ENCODE results near the gene SAT2.
A peak's percentile ranks its signal among the peaks of the same experiment; 100 is the strongest.
"Not testable (repeated sequence)": the region's sequence is repeated elsewhere in the genome, so short reads cannot be mapped to it uniquely, and the experiment has no call there.

Gene SAT2

GRCh38 chr17:7632492-7632894, 4.9 kb upstream of the SAT2 start:
- peak; percentile 9 for DNase-seq

- DNase-seq, result no peak
Observed at GRCh38 chr17:7631398-7632380, 4.1 kb upstream of the SAT2 start.

GRCh38 chr17:7629939-7630571, 2.4 kb upstream of the SAT2 start, which contains the start of gene SHBG:
Gene SHBG, plus strand, starts transcription at chr17:7630135. Its CDS starts 38 bp downstream, at chr17:7630173.
- no peak for DNase-seq

GRCh38 chr17:7626956-7627249, 718 bp downstream of the SAT2 start:
- no peak for DNase-seq

- no peak for DNase-seq
Observed at GRCh38 chr17:7626307-7626706, 1.3 kb downstream of the SAT2 start.

GRCh38 chr17:7625749-7626148, 1.9 kb downstream of the SAT2 start:
- DNase-seq, result not testable (repeated sequence)

GRCh38 chr17:7623661-7624060, 4.0 kb downstream of the SAT2 start:
- DNase-seq, result no peak

- no peak for DNase-seq
Observed at GRCh38 chr17:7620835-7621234, 6.8 kb downstream of the SAT2 start.

GRCh38 chr17:7618608-7619007, 9.0 kb downstream of the SAT2 start:
- DNase-seq, result no peak

GRCh38 chr17:7615265-7615747, 12.3 kb downstream of the SAT2 start:
- no peak for DNase-seq

GRCh38 chr17:7614425-7615264, 13.0 kb downstream of the SAT2 start, which contains the start of gene FXR2:
Gene FXR2, minus strand, starts transcription at chr17:7614897. Its CDS starts 365 bp downstream, at chr17:7614532.
- peak; percentile 99 for DNase-seq

GRCh38 chr17:7613769-7614424, 13.7 kb downstream of the SAT2 start:
- peak; percentile 35 for DNase-seq

- no peak for DNase-seq
Observed at GRCh38 chr17:7612294-7612640, 15.4 kb downstream of the SAT2 start.

GRCh38 chr17:7611635-7612293, 15.9 kb downstream of the SAT2 start:
- DNase-seq, result no peak

- DNase-seq, result peak; percentile 4
Observed at GRCh38 chr17:7610641-7611040, 17.0 kb downstream of the SAT2 start.

GRCh38 chr17:7606280-7606679, 21.3 kb downstream of the SAT2 start:
- DNase-seq, result no peak

- DNase-seq, result not testable (repeated sequence)
Observed at GRCh38 chr17:7597561-7597960, 30.1 kb downstream of the SAT2 start.

- DNase-seq, result no peak
Observed at GRCh38 chr17:7593296-7593695, 34.3 kb downstream of the SAT2 start.

- no peak for DNase-seq
Observed at GRCh38 chr17:7592422-7593021, 35.1 kb downstream of the SAT2 start.

- no peak for DNase-seq
Observed at GRCh38 chr17:7591596-7591995, 36.0 kb downstream of the SAT2 start.

GRCh38 chr17:7590743-7591142, 36.9 kb downstream of the SAT2 start:
- no peak for DNase-seq
